UCSD-AML1 (cell line): ENCODE measurements around the gene ZNF444.

Experiments used
- DNase-seq: peaks from one replicate; lab custom pipeline; 2025; ENCODE audit not compliant: unreplicated experiment; lab: John Stamatoyannopoulos, UW

Gene ZNF444

DNA sequence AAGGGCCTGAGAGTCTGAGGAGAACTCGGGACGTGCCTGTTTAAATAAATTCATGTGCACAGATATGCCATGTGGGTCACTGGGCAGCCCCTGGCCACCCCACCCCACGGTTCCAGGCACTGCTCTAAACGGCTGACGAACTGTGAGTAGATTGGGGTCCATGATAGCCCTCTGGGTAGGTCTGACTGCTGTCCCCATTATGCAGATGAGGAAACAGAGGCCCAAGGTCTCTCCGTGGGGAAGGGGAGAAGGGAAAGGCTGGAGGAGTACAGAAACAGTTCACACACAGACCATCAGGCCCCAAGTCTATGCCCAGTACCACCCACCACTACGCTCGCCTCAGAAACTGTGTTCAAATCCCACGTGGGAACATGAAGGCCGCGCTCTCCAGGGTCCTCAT lies 34.1 kb upstream of the ZNF444 start:
- DNase-seq, result no peak

DNA sequence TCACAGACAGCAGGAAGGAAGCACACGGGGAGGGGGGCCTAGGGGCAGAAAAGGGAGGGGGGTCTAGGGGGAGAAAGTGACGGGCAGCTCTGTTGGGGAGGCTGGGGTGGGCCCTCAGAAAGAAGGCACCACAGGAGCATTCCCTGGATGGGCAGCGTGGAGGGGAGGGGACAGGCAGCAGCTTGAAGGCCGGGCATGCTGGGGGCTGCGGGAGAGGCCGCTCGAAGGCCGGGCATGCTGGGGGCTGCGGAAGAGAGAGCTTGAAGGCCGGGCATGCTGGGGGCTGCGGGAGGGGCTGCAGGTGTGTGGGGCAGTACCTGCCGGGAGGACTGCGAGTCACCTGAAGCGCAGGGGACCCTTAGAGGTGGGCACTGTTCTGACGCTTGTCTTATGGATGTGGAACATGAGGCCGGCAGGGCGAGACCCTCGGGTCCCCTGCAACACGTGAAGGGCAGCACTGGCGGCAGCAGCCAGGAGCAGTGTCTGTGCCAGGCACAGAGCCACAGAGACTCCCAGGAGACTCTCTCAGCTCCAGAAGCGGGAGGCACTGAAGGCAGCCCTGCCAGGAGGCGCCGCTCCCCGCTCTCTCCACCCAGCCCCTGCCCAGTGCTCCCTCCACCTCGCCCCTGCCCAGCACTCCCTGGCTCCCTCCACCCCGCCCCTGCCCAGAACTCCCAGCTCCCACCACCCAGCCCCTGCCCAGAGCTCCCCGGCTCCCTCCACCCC lies 33.3 kb upstream of the ZNF444 start:
- DNase-seq, result no peak

DNA sequence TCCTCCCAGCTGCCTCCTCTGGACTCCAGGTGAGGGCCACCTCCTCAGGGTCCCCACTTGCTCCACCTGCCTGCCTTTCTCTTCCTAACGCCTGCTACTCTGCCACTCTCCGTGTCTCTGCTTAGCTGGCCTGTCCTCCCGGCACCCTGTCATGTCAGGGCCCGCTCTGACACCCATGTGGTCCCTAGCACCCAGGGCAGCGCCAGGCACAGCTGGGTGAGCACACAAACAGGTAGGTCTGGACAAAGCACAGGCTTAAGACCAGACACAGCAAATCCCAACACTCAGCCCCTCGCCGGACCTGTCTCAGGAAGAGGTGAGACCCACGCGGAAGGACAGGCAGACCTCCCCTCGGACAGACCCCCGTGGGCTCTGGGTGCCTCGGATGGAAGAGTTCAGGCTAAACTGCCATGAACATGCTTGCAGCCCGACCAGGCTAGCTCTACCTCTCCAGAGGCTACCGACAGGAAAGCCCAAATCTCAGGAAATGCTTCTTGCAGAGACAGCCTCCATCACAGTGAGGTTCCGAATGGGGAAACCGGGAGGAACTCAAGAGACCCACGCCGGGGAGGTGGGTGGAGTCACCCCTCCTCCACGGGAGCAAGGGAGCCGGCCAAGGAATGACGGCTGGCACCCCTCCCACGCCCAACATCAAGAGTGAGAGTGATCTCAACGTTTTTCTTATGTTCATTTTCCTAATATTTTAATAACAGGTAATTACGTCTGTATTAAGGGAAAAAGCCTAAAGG lies 32.5 kb upstream of the ZNF444 start:
- DNase-seq, result peak; percentile 15

DNA sequence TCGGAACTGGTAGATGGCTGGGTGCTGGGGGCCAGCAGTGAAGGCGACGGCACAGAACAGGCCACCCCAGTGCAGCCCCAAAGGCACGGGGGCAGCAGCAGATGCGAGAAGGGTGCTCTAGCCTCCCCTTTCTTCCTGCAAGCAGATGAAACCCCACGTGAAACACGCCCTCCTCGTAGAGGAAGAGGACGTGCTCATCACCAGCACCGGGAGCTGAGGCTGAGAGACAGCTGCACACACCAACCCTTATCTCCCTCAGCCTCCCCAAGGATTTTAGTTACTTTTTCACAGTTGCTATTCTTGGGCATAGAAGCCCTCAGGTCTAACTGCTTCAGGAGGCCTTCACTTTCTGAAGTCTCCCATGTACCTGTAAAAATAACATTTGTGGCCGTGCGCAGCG lies 31.9 kb upstream of the ZNF444 start:
- DNase-seq, result no peak

DNA sequence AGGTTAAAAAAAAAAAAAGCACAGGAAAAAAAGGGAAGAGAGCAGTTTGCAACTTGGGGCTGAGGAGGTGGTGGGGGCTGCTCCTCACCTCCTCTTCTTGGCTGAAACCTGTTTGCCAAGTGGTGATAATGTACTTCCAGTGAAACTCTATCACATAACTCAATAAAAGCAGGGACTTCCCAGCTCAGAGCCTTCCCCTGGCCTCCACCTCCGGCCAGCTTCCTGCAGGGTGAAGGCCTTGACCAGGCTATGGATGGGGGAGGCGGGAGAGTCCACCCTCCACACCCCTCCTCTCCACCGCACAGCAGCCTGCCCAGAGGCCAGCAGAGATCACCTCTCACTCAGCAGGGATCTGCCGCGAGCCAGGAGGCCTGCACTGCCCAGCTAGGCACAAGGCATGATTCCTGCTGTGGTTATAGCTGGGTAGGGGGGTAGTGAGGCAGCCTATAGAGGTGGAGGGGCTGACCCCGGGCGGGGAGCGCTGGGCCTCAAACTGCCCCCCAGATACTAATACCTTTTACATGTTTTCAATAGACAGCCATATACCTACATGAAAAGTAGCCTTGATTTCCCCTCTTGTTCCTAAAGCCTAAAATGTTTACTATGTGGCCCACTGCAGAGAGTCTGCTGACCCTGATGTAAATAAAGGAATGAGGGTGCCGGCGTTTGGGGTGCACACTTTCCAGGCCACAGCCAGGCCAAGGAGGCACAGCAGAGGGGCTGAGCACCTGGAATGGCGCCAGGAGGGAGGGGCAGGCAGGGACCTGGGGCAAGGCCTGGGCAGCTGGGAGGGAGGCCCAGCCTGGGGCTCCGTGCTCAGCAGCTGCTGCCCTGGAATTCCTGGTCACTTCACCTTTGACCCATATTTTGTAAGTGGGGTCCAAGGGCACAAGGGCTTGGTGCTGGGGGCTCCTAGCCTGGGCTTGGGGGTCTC lies 30.3 kb upstream of the ZNF444 start:
- peak; percentile 30 for DNase-seq

DNA sequence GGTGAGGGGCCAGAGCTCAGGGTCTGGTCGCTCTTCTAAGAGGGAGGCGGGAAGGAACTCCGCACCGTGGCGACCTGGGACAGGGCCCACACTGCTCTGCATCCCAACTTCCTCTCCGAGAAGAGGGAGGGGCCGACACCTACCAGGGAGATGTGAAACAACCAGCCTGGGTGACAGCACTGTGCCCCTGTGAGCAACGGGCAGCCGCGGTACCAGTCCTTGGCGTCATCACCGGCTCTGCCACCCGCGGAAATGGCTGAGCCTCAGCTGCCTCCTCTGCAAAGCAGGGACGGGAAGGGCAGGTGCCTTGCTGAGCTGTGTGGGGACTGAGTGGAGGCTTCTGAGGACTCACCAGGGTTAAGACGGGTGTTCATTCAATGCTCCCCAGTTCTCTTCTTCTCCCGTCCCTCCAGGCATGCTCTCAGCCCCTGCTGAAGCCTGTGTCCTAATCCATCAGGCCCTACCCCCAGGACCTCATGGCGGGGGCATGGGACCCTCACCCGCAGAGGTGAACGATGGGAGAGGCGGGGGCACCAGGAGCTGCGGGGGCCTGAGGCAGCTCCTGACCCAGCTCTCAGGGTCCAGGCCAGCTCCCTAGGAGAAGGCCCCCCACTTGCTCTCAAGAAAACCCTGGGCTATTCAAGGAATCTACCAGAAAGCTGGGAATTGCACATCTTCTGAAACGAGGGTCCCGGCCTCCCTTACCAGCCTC lies 29.3 kb upstream of the ZNF444 start:
- DNase-seq, result no peak

DNA sequence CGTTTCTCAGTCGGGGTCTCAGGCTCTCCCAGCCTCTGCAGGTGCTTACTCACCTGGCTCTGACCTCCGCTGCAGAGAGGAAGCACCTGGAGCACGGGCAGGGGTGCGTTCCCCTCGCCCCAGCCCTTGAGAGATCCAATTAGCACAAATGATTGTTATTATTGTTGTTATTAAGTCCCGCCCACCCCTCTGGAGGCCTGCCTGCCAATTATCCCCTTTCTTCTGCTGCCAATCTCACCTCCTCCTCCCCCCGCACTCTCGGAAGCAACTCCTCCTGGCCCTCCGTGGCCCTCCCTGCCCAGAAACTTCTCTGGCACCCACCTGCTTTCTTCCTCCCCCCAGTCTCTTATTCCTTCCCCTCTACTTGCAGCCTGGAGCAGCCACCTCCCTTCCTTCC lies 28.8 kb upstream of the ZNF444 start:
- no peak for DNase-seq

DNA sequence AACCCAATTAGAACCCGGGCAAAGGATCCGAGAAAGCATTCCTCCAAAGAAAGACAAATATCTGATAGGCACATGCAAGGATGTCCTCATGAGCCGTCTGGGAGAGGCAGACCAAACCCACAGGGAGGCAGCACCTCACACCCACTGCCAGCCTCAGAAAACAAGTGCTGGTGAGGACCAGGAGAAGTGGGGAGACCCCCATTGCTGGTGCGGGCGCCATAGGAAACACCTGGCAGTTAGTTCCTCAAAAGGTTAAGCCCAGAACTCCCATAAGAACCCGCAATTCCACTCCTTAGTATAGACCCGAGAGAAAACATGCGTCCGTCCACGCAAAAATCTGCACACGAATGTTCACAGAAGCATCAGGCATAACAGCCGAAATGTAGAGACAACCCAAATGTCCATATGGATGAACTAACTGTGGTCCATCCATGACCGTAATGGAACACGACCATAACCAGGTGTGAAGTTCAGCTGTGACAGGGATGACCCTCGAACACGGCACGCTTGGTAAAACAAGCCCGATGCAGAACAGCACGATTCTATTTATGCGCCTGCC lies 27.9 kb upstream of the ZNF444 start:
- DNase-seq, result peak; percentile 28

DNA sequence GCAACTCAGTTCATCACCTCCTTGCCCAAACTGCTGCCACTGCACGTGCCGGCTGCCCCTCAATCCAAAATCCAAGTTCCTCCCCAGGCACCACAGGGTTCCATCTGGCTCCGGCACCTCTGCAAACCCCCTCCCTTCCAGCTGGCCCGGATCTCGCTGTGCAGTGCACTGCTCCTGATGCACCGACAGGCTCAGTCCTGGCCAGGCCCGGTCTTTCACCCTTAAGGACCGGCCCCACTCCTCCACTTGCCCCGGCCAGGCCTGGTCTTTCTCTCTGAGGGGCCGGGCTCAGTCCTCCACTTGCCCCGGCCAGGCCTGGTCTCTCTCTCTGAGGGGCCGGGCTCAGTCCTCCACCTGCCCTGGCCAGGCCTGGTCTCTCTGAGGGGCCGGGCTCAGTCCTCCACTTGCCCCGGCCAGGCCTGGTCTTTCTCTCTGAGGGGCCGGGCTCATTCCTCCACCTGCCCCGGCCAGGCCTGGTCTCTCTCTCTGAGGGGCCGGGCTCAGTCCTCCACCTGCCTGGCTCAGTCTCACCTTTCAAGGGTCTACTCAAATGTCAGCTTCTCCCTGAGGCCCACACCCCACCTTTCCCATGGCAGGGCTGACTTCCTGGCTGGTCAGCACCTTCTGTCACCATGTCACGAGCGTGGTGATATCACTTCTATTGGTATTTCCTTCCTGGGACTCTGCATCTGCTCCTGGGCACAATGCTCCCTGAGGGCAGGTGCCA lies 26.9 kb upstream of the ZNF444 start:
- no peak for DNase-seq

DNA sequence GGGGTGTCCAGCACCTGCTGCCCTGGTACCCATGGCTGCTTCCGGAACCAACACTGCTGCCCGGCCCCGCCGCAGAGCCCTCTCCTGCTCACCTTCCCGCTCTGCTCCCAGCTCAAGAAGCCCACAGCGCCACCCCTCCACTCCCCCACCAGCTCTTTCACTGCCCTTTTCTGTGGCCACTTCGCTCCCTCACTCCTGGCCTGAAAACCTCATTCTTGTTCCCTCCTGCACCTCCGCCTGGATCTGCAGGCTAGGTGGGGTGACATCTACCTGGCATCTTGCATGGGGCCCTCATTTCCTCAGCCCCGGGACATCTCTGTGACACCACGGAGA lies 26.3 kb upstream of the ZNF444 start:
- no peak for DNase-seq

DNA sequence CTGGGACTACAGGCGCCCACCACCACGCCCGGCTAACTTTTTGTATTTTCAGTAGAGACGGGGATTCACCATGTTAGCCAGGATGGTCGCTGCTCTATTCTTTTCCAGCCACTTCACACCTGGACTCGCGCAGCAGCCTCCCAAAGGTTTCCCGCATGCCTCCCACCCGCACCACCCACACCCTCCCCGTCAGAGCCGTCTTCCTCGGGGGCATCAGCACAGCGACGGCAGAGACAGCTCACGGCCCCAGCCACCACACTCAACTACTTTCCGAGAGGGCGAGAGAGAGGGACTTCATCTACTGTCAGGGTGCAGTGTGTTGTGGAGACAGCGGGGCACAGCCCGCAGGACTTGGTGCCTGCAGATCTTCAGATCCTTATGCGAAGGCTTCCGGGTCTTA lies 25.6 kb upstream of the ZNF444 start:
- DNase-seq, result no peak

DNA sequence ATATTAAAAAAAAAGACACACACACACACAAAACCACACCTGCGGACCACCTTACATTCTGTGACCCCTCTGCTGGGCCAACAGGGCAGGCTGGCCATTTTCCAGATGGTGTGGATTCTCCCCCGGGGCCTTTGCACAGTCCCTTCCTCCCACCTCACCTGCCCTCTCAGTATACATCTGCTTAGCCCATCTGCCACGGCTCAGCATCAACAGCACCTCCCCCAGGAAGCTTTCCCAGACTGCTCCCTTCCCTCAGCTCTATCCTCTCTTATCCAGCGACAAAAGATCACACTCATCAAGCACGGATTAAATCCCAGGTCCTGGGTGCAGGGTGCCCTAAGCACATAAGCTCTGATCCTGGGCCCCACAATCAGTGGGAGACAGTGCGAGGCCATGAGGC lies 24.5 kb upstream of the ZNF444 start:
- no peak for DNase-seq

DNA sequence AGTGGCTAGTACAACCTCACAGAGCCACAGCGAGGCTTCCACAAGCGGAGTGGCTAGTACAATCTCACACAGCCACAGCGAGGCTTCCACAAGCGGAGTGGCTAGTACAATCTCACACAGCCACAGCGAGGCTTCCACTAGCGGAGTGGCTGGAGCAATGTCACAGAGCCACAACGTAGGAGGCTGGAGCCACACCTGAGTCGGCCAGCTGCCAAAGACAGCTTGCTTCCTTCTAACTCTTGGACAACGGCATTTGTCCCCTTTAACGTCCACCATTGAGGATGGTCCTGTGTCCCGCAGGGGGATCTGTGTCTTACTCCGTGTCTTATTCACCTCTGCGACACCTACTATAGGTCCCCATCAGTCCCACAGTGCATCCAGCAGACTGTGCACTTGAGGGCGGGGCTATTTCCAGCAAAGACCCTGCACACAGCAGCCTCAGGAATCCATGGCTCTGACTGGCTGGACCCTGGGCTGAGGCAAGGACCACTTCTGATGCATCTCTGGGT lies 23.7 kb upstream of the ZNF444 start:
- DNase-seq, result no peak

DNA sequence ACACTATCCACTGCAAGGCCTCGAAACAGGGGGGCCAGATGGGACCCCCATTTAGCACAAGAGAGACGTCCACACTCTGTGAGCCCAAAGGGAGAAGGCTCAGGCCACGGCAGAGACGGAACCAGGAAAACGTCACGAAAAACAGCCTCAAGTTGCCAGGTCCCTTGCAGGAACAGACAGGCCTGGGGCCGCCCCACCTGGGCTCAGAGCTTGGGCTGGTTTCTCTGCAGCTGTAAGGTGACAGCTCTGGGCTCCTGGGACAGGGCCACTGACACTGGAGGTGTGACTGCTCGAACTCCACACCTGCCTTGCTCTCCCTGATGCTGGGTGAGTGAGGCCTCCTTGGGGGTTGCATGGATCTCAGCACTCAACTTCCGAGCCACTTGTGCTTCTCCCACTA lies 23.2 kb upstream of the ZNF444 start:
- DNase-seq, result no peak

DNA sequence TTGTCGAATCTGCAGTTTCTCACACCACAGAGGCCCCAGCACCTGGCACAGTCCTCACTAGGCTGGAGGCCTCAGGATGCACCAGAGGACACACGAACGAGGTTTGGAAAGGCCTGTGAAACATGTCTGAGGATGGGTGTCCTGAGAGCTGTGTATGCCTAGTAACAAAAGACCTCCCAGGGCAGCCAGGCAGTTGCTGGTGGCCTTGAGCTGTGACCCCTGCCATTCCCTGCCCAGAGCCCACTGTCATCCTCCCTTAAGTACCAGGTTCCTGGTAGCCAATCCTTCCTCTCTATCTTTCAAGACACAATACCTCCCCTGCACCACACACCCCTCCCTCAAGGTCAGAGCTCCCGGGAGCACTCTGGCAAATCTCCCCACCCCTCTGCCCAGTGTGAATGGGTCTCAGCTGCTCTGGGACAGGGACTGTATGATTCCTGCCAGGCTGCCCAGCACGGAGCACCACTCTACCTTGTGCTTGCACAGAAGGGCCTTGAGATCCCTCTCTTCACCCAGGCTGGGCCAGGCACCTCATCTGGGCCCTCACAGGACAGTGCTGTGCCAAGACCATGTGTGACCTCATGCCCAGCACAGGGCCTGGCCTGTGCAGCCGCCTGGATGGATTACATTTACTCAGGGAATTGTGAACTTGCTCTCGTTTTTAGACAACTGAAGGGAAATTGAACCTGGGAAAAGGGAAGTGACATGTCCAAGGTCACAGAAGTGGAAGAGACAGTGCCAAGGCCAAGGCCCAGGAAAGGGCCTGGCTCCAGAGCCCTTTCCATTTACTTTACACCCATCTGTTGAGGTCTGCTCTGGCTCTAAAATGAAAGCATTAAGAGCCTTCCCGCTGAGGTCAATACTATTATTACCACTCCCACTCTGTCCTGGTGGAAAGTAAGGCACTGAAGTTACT lies 22.2 kb upstream of the ZNF444 start:
- DNase-seq, result peak; percentile 15

DNA sequence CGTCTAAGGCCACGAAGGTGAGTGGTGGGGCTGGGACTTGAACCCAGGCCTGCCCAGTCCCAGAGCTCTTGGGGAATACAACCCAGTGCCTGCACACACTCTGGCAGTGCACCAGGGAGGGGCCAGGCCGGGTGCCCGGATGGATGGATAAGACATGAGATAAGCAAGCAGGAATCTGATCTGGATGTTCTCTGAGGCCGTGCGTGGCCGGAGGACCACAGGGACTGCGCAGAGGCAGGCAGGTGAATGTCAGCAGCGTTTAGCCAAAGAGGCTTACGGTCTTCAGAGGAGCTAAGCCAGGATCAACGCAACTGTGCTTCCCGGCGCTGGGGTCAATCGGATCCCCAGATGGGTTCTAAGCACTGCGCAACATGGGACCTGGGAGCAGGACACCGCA lies 21.5 kb upstream of the ZNF444 start:
- DNase-seq, result peak; percentile 30

DNA sequence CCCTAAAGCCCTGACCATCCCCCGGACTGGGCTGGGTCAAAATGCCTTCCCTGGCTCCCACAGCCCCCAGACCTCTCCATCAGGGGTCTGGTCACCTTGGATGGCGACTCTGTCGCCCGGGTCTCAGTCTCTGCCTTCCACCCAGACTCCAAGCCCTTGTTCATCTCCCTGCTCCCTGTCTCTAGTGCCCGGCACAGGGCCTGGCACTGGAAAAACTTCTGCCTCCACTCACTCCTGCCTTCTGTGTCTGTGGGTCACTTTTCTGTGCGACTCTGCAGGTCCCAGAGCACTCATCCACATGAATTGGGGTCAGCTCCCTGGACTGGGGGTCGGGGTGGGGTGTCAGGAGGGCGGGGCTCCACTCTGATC lies 21.1 kb upstream of the ZNF444 start:
- DNase-seq, result no peak

DNA sequence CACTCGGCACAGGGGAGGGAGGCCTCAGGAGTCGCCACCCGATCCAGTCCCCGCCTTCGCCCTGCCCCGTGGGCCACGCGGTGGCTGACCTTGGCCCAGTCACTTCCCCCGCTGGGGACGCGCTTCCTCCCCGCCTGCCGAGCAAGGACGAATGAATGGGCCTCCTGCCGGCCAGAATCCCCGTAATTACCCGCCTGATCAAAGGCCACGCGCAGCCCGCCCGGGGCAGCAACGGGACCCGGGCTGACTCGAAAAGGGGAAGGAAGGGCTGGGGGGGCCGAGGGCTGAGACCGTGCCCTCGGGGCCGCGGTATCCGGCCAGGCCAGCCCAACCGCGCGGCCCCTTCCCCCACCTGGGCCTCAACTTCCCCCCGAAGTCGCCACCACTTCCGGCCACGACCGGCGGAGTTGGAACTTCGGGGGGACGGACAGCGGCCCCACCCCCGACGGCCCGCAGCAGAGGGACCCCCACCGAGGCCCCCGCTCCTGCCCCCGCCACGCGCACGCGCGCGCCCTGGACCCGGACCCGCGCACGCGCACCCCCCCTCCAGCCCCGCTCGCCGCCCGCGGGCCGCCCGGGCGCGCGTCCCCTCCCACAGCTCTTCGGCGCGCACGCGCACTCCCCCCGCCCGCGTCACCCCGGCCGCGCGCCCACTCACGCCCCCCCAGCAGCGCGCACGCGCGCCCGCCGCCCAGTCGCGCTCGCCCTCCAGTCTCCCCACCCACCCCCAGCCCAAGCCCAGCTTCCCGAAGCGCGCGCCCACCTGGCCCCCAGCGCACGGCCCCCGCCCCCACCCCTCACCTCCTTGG lies 20.5 kb upstream of the ZNF444 start:
- DNase-seq, result peak; percentile 94
